ENCODE measurements around the gene STOX2.

Gene STOX2

GRCh38 chr4:184016759-184017668 is 111.9 kb downstream of the STOX2 start:
- no peaks in the 10 kb centered on the region for H3K27me3 ChIP-seq
- H3K9me3 ChIP-seq = no peaks in the 10 kb centered on the region
- H3K4me3 ChIP-seq (ENCODE audit: low read depth in 1 of 2, low read length in 1 of 2) = no peak overlapping the region
- TF ChIP-seq, protein P1, sequence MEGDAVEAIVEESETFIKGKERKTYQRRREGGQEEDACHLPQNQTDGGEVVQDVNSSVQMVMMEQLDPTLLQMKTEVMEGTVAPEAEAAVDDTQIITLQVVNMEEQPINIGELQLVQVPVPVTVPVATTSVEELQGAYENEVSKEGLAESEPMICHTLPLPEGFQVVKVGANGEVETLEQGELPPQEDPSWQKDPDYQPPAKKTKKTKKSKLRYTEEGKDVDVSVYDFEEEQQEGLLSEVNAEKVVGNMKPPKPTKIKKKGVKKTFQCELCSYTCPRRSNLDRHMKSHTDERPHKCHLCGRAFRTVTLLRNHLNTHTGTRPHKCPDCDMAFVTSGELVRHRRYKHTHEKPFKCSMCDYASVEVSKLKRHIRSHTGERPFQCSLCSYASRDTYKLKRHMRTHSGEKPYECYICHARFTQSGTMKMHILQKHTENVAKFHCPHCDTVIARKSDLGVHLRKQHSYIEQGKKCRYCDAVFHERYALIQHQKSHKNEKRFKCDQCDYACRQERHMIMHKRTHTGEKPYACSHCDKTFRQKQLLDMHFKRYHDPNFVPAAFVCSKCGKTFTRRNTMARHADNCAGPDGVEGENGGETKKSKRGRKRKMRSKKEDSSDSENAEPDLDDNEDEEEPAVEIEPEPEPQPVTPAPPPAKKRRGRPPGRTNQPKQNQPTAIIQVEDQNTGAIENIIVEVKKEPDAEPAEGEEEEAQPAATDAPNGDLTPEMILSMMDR (IDR thresholded peaks at IDR 0.05) = no peak
- no peak overlapping the region for H3K27ac ChIP-seq
- H3K4me1 ChIP-seq (ENCODE audit: control insufficient read depth in 1 of 2, insufficient read depth in 1 of 2, low read depth in 1 of 2, low read length in 1 of 2) = no peaks in the 10 kb centered on the region
- H3K36me3 ChIP-seq = peaks cover 9% of the 10 kb centered on the region

DNA sequence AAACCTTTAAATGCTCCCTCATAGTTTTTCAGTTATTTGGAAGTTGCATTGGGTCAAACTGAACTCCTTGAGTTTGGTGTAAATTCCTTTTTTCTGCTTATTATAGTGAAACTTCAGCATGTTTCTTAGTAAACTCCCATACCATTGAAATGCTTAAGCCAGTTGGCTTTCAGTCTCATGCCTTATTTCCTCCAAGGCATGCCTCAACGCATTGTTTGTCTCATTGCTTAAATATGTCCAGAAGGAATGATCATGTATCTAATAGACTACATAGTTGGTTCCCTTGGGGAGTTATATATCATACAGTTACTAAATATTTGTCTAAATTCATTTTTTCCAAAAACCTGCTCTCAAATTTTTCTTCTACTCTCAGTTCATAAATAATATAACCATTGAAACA is 114.0 kb downstream of the STOX2 start:
- no peaks in the 10 kb centered on the region for H3K27me3 ChIP-seq
- peaks cover 9% of the 10 kb centered on the region for H3K36me3 ChIP-seq
- H3K27ac ChIP-seq = no peak overlapping the region
- no peaks in the 10 kb centered on the region for H3K4me1 ChIP-seq (ENCODE audit: control insufficient read depth in 1 of 2, insufficient read depth in 1 of 2, low read depth in 1 of 2, low read length in 1 of 2)
- TF ChIP-seq, protein P1 (IDR thresholded peaks at IDR 0.05) = no peak
- H3K9me3 ChIP-seq = no peaks in the 10 kb centered on the region
- H3K4me3 ChIP-seq (ENCODE audit: low read depth in 1 of 2, low read length in 1 of 2) = no peak overlapping the region

DNA sequence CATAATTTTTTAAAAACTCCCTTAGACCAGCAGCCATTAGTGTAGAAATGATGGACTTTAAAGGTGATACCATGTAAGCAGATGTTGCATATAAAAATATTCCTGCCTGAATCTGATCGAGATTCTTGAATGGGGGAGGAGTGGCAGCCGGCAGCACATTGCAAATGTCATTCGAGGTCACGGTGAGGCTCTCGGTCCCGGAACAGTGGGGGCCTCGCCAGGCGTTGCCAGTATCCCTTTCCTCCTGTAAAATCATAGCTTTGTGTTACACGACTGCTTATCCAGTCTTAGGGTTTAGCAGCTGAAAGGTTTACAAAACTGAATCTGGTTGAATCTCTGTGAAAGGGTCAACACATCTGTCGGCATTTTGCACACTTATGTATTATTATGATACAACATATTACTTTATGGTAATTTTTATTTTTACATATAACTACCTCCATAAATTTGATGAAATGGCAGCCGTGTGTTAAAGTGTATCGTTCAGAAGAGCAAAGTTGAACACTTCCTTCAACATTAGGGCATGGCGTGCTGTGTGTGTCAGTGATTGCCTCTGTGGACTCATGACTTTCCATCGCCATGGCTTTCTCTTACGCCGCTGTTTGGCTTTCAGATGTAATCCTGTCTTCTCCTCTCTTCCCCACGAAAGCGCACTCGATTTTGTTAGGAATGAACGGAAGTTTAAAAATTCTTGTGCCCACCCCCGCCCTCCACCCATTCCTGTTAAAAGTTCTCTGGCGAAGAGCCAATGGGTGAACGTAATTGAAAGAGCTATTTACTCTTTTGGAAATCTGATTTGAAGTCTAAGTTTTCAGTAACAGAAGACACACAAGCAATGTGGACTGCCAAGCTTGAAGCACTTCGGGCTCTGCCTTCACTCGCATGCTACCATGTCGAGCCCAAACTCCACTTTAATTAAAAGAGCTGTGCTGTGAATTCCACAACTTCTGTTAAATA is 114.8 kb downstream of the STOX2 start:
- Histone ChIP-seq H3K27ac (no peak overlapping the region), H3K27me3 (no peaks in the 10 kb centered on the region), H3K4me3 (ENCODE audit: low read depth in 1 of 2, low read length in 1 of 2) (no peak overlapping the region), H3K4me1 (ENCODE audit: control insufficient read depth in 1 of 2, insufficient read depth in 1 of 2, low read depth in 1 of 2, low read length in 1 of 2) (no peaks in the 10 kb centered on the region), H3K9me3 (no peaks in the 10 kb centered on the region), H3K36me3 (peaks cover 9% of the 10 kb centered on the region)
- TF ChIP-seq, protein P1 (IDR thresholded peaks at IDR 0.05) = no peak

DNA sequence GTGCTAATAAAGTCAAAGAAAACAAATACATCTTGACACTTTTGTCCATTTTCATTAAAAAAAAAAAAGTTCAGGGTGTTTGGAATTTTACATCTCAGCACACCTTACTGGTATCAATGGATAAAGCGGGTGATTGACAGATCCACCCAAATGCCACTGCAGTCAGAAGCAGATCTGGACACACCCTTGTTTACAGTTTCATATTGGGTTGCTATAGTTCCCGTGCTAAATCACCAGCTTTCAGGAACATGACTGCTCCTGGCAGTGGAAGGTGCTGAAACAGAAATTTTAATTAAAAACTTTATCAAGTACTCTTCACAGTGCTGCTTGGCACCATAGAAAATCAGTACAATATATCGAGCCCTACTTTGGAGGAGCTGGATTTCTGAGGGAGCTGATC is 116.3 kb downstream of the STOX2 start:
- no peaks in the 10 kb centered on the region for H3K9me3 ChIP-seq
- H3K27me3 ChIP-seq = no peaks in the 10 kb centered on the region
- H3K4me3 ChIP-seq (ENCODE audit: low read depth in 1 of 2, low read length in 1 of 2) = no peak overlapping the region
- no peaks in the 10 kb centered on the region for H3K4me1 ChIP-seq (ENCODE audit: control insufficient read depth in 1 of 2, insufficient read depth in 1 of 2, low read depth in 1 of 2, low read length in 1 of 2)
- peaks cover 9% of the 10 kb centered on the region for H3K36me3 ChIP-seq
- H3K27ac ChIP-seq = no peak overlapping the region
- TF ChIP-seq, protein P1 (IDR thresholded peaks at IDR 0.05) = no peak

DNA sequence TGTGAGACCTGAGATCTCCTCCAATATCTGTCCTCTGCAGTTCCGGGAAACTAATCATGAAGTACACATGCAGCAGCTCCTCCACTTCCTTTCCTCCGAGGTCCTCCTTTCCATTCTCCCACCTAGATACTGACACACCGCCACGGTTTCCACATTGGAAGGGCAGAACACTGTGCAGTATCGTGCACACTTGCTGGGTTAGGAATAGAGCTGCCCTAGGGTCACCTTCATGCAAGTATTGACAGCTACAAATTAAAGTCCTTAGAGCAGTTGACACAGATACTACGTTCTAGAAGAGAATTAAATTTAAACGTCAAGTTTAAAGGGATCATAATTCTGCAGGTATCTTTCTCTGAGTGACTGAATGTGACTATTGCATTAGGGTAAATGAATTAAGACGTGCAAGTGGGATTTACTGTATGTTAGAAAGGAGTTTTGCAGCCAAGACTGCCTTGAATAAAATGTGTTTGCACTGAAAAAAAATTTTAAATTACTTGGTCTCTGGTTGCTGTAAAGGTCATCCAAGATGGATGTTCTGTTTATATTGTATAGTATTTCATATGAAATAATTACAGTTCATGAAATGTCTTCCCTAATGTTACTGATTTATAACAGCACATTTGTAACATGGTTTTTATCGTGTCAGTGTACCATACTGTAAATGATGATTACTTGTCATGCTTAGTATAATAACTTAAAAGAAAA is 117.7 kb downstream of the STOX2 start:
- H3K9me3 ChIP-seq = no peaks in the 10 kb centered on the region
- no peaks in the 10 kb centered on the region for H3K27me3 ChIP-seq
- no peak overlapping the region for H3K4me3 ChIP-seq (ENCODE audit: low read depth in 1 of 2, low read length in 1 of 2)
- TF ChIP-seq, protein P1 (IDR thresholded peaks at IDR 0.05) = no peak
- H3K4me1 ChIP-seq (ENCODE audit: control insufficient read depth in 1 of 2, insufficient read depth in 1 of 2, low read depth in 1 of 2, low read length in 1 of 2) = peaks cover 2 to 4% of the 10 kb centered on the region in 2 experiments
- H3K27ac ChIP-seq = no peak overlapping the region
- H3K36me3 ChIP-seq = peaks cover 2% of the 10 kb centered on the region
